GM12878 (cell line): Measurements from ENCODE around the gene CTSS. TPM values are rescaled to one million over a fixed set of nuclear protein-coding genes. Genes with fewer than 3 reads are reported as not detected.
A peak's percentile ranks its signal among the peaks of the same experiment; 100 is the strongest.

Experiments
- ATAC-seq: fragments of 200-7000 bp; cut with Tn5 transposase; 3 replicates; pipeline ENCODE4 v1.9.1; 2020; ENCODE audit warnings: mild to moderate bottlenecking, moderate library complexity
- BruUV-seq: library from RNA; stranded (reverse); fragments of 400-500 nt; replicated peaks from 2 replicates; lab custom pipeline; 2021; lab: Mats Ljungman, UMichigan
- CTCF ChIA-PET: fragments of 300-600 bp; sonication (Branson Sonifier 250); formaldehyde crosslinking; extraction: SDS; loops from one replicate; lab custom pipeline; 2021; ENCODE audit warnings: inconsistent platforms; lab: Yijun Ruan, JAX
- POLR2A ChIA-PET: fragments of 350-600 bp; formaldehyde crosslinking; extraction: SDS; loops from one replicate; lab custom pipeline; 2021; ENCODE audit warnings: inconsistent platforms; lab: Charles Lee
- RAD21 ChIA-PET: fragments of 300-600 bp; sonication (Branson Sonifier 250); formaldehyde crosslinking; loops from one replicate; lab custom pipeline; 2023; ENCODE audit warnings: antibody characterized with exemption; ENCODE audit not compliant: unreplicated experiment; lab: Charles Lee
- SMC1A ChIA-PET: fragments of 300-600 bp; sonication (Branson Sonifier 250); formaldehyde crosslinking; loops from one replicate; lab custom pipeline; 2023; ENCODE audit not compliant: unreplicated experiment, uncharacterized antibody; lab: Charles Lee
- DNase-seq: peaks from one replicate; pipeline ENCODE4 v3.0.0-alpha.2; 2011; ENCODE audit warnings: low read depth, low spot score
- FAIRE-seq: peaks from 3 replicates; lab custom pipeline; 2011; peaks lifted over from hg19 to GRCh38; lab: Jason Lieb, UNC
- H2AFZ ChIP-seq: 2 replicates; pipeline ENCODE4 v1.6.0; 2011; ENCODE audit warnings: low read depth, low read length, control low read depth; ENCODE audit not compliant: control insufficient read depth
- H3K27ac ChIP-seq: 2 replicates; pipeline ENCODE4 v1.5.1; 2011; ENCODE audit warnings: control low read depth; ENCODE audit not compliant: control insufficient read depth, insufficient read depth
- H3K27me3 ChIP-seq, 2 experiments: replicated peaks in 1 of 2; 2 replicates each; pipeline versions ENCODE4 v1.6.0 to v1.6.1; 2011; ENCODE audit warnings: low read length in 1 of 2; ENCODE audit not compliant: control insufficient read depth in 2 of 2, insufficient read depth in 2 of 2
- H3K36me3 ChIP-seq, 2 experiments: 2 replicates each; pipeline ENCODE4 v1.5.1; 2011; ENCODE audit warnings: low read length in 1 of 2; ENCODE audit not compliant: control insufficient read depth in 2 of 2, insufficient read depth in 2 of 2
- H3K4me1 ChIP-seq: 2 replicates; pipeline ENCODE4 v1.6.1; 2011; ENCODE audit warnings: mild to moderate bottlenecking, low read length, moderate library complexity, mixed read lengths; ENCODE audit not compliant: control insufficient read depth, insufficient read depth
- H3K4me2 ChIP-seq: 2 replicates; pipeline ENCODE4 v1.6.0; 2011; ENCODE audit warnings: control low read depth; ENCODE audit not compliant: control insufficient read depth, insufficient read depth
- H3K4me3 ChIP-seq: fragments of 200-600 bp; sonication (generic); 2 replicates; pipeline ENCODE4 v1.5.1; 2016
- H3K79me2 ChIP-seq: 2 replicates; pipeline ENCODE4 v1.6.0; 2011; ENCODE audit warnings: low read length; ENCODE audit not compliant: control insufficient read depth, insufficient read depth
- H3K9ac ChIP-seq: 2 replicates; pipeline ENCODE4 v1.8.0; 2011; ENCODE audit warnings: low read length, control low read depth, mixed read lengths; ENCODE audit not compliant: control insufficient read depth, insufficient read depth
- H3K9me3 ChIP-seq: replicated peaks from 3 replicates; pipeline ENCODE4 v1.5.1; 2011; ENCODE audit warnings: mild to moderate bottlenecking, low read length; ENCODE audit not compliant: control insufficient read depth, insufficient read depth
- H4K20me1 ChIP-seq: 2 replicates; pipeline ENCODE4 v1.6.0; 2011; ENCODE audit not compliant: control insufficient read depth, insufficient read depth
- BMI1 ChIP-seq: fragments of 450-650 bp; IDR thresholded peaks from 2 replicates; pipeline ENCODE4 v1.6.1; 2016; ENCODE audit warnings: mild to moderate bottlenecking, moderate library complexity, borderline replicate concordance
- CBFB ChIP-seq: IDR thresholded peaks from 2 replicates; pipeline ENCODE4 v1.6.1; 2016; ENCODE audit warnings: antibody characterized with exemption, low read depth
- CHD1 ChIP-seq: IDR thresholded peaks from 2 replicates; pipeline ENCODE4 v1.6.1; 2012; ENCODE audit warnings: low read depth, low read length, improper control_type of control experiment
- FOXM1 ChIP-seq: IDR thresholded peaks from 2 replicates; pipeline ENCODE4 v1.6.1; 2012; ENCODE audit warnings: low read depth, mild to moderate bottlenecking, inconsistent platforms, low read length, moderate library complexity
- JUNB ChIP-seq: IDR thresholded peaks from 2 replicates; pipeline ENCODE4 v1.6.1; 2016; ENCODE audit warnings: antibody characterized with exemption, mild to moderate bottlenecking
- MEF2A ChIP-seq: IDR thresholded peaks from 2 replicates; pipeline ENCODE4 v1.6.1; 2011; ENCODE audit warnings: low read depth, mild to moderate bottlenecking, low read length, moderate library complexity; ENCODE audit not compliant: insufficient read depth
- NR2C2 ChIP-seq: IDR thresholded peaks from 2 replicates; pipeline ENCODE4 v1.6.1; 2011; ENCODE audit warnings: borderline replicate concordance, low read depth; ENCODE audit not compliant: control insufficient read depth, insufficient read length
- NRF1 ChIP-seq: conservative IDR thresholded peaks from 2 replicates; pipeline ENCODE4 v1.6.1; 2011; ENCODE audit warnings: mild to moderate bottlenecking, low read depth, low read length, improper control_type of control experiment
- PAX8 ChIP-seq: fragments of 450-650 bp; IDR thresholded peaks from 2 replicates; pipeline ENCODE4 v1.6.1; 2017; ENCODE audit warnings: mild to moderate bottlenecking, moderate library complexity
- POU2F2 ChIP-seq: IDR thresholded peaks from 3 replicates; pipeline ENCODE4 v1.6.1; 2011; ENCODE audit warnings: low read depth, mild to moderate bottlenecking, low read length, borderline replicate concordance
- RUNX3 ChIP-seq: IDR thresholded peaks from 2 replicates; pipeline ENCODE4 v1.6.1; 2012; ENCODE audit warnings: low read length, inconsistent platforms
- YY1 ChIP-seq: IDR thresholded peaks from 2 replicates; pipeline ENCODE4 v1.6.1; 2011; ENCODE audit warnings: low read depth, mild to moderate bottlenecking, low read length
- ZNF622 ChIP-seq: fragments of 450-650 bp; IDR thresholded peaks from 2 replicates; pipeline ENCODE4 v1.6.1; 2017; ENCODE audit warnings: mild to moderate bottlenecking, inconsistent platforms
- WGBS: methylation state at CpG from one replicate; pipeline ENCODE4 v1.1.6; 2016; ENCODE audit warnings: low lambda C conversion rate; ENCODE audit not compliant: insufficient replicate concordance, insufficient coverage; ENCODE audit errors: missing lambda C conversion rate; 5-methylcytosine and 5-hydroxymethylcytosine counted together
- in situ Hi-C: fragments of 300-500 bp; cut with MboI; formaldehyde crosslinking; loops from 9 replicates; pipeline ENCODE4 v1.14.3; 2018; ENCODE audit warnings: mixed read lengths
- intact Hi-C: fragments of 100-400 bp; cut with micrococcal nuclease; formaldehyde crosslinking; loops from one replicate; pipeline ENCODE4 v1.14.2; 2022; ENCODE audit not compliant: unreplicated experiment
- polyA plus RNA-seq, 11 experiments: library from polyadenylated mRNA; depleted of rRNA in 4 of 11; unstranded in 6 of 11; stranded (reverse) in 5 of 11; fragments of >200 nt; fragmentation: Nextera tagmentation in 4 of 11; fragmentation: Illumina TruSeq in 1 of 11; extraction: Ambion mirVana in 4 of 11; extraction: Trizol in 1 of 11; gene quantifications; 1 replicate in 1 of 11; 2 replicates in 10 of 11; pipeline versions ENCODE4 v1.2.1 to v1.2.3, GENCODE V29; 2011 to 2016; ENCODE audit warnings: inconsistent platforms in 2 of 11, missing spikeins in 2 of 11, low read depth in 1 of 11
- total RNA-seq, 4 experiments: library from RNA; depleted of rRNA in 3 of 4; stranded (reverse); fragments of >200 nt in 3 of 4; fragmentation: Illumina TruSeq in 1 of 4; extraction: Trizol in 1 of 4; gene quantifications; 2 replicates each; pipeline versions ENCODE4 v1.2.1 to v1.2.3, GENCODE V29; 2013 to 2021

Gene CTSS
- total and polyA plus RNA-seq, 10 of the 15 experiments (the other 5 are each of a cell fraction or from before 2014, with no cell fraction given) = 32.8 to 174 (median 60.9) TPM

- no peak for FAIRE-seq
- intact Hi-C loops = no loop called here
- H3K36me3 ChIP-seq = peaks cover 2 to 4% of the 10 kb centered on the region in 2 experiments; a peak in 3 of 4 replicates
- no TSS peak for BruUV-seq
- no peaks in the 10 kb centered on the region for H3K27me3 ChIP-seq
- no peak within 1 kb of the TSS for H2AFZ ChIP-seq
- no peak within 1 kb of the TSS for H3K27ac ChIP-seq
- no peaks in the 10 kb centered on the region for H3K4me1 ChIP-seq
- H3K9ac ChIP-seq = no peak within 1 kb of the TSS
- CTCF ChIA-PET = interaction anchor here (1.0 to 1.9 kb wide), 3 partner anchors 9 to 70 kb away, joined by 3 to 5 read pairs (median 5); no protein-coding TSS in a partner anchor
- SMC1A ChIA-PET = interaction anchor here (0.7 to 1.1 kb wide), 3 partner anchors 10 to 50 kb away, joined by 3 to 4 read pairs (median 3); no protein-coding TSS in a partner anchor
- H3K4me2 ChIP-seq = no peak within 1 kb of the TSS
- TF ChIP-seq MEF2A (no peak), POU2F2 (no peak), CBFB (no peak)
- TF ChIP-seq, all 136 proteins: peak for 0
- POLR2A ChIA-PET = no interaction called here
- no peak within 1 kb of the TSS for H3K4me3 ChIP-seq
- 81% methylated on average over 7 of the region's 7 CpGs for WGBS
- no peak for ATAC-seq
- no peaks in the 10 kb centered on the region for H3K79me2 ChIP-seq
- no peaks in the 10 kb centered on the region for H4K20me1 ChIP-seq
- H3K9me3 ChIP-seq = no peaks in the 10 kb centered on the region
- DNase-seq = no peak
- RAD21 ChIA-PET = no interaction called here
- in situ Hi-C loops = no loop called here
Observed at GRCh38 chr1:150808121-150808520, 42.5 kb upstream of the CTSS start, which contains the start of gene CTSK. CTSK (minus strand) TSS chr1:150808260; CDS start chr1:150806805, 1,455 bp downstream.

GRCh38 chr1:150807249-150808023 lies 41.9 kb upstream of the CTSS start:
- Histone ChIP-seq H3K27me3 (no peaks in the 10 kb centered on the region), H3K9ac (no peak overlapping the region), H3K79me2 (no peaks in the 10 kb centered on the region), H3K36me3 (no peaks in the 10 kb centered on the region), H4K20me1 (no peaks in the 10 kb centered on the region), H3K4me3 (no peak overlapping the region), H3K27ac (no peak overlapping the region), H3K9me3 (no peaks in the 10 kb centered on the region), H3K4me2 (no peak overlapping the region), H2AFZ (no peak overlapping the region), H3K4me1 (no peaks in the 10 kb centered on the region)
- intact Hi-C loops (no loop called here), in situ Hi-C loops (no loop called here)
- 76% methylated on average over 7 of the region's 7 CpGs for WGBS
- ChIA-PET SMC1A (interaction anchor here (0.7 to 1.4 kb wide), 3 partner anchors 13 to 247 kb away, joined by 3 to 5 read pairs (median 3); no protein-coding TSS in a partner anchor), POLR2A (no interaction called here), RAD21 (interaction anchor here (1.2 kb wide), 1 partner anchor 247 kb away, joined by 4 read pairs; no protein-coding TSS in a partner anchor), CTCF (interaction anchor here (1.7 to 1.9 kb wide), 2 partner anchors 8 to 43 kb away, joined by 5 read pairs; no protein-coding TSS in a partner anchor)
- FAIRE-seq (peak; percentile 31), DNase-seq (no peak), ATAC-seq (no peak)
- TF ChIP-seq YY1 (no peak), ZNF622 (no peak), PAX8 (no peak), CHD1 (no peak), FOXM1 (no peak), NR2C2 (no peak), RUNX3 (no peak), NRF1 (no peak), JUNB (no peak), BMI1 (no peak)
- no TSS peak for BruUV-seq
